Measurements from ENCODE around the gene KIAA1217.

The KIAA1217 gene

DNA sequence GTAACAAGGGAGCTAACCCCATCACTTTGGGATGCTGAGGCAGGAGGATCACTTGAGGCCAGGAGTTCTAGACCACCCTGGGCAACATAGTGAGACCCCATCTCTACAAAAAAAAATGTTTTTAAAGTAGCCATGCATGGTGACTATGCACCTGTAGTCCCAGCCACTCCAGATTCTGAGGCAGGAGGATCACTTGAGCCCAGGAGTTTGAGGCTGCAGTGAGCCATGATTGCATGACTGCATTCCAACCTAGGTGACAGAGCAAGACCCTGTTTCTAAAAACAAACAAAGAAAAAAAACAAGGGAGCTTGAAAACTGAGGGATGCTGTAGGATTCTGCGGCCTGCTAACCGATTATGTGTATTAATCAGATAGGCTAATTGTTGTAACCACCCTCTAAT is 4.9 kb downstream of the KIAA1217 start:
- Histone ChIP-seq H3K9me2 (replicated peaks; ENCODE audit: control insufficient read depth, low read length) (no peaks in the 10 kb centered on the region), H3K4me3 (ENCODE audit: low read length) (no peak overlapping the region), H3K4me2 (ENCODE audit: low read length) (no peak overlapping the region), H3K9me3 (ENCODE audit: control insufficient read depth, insufficient read depth, low read length) (no peaks in the 10 kb centered on the region), H3K27me3 (ENCODE audit: control insufficient read depth, low read length) (peaks cover 10% of the 10 kb centered on the region), H3F3A (ENCODE audit: control insufficient read depth, insufficient read depth) (no peaks in the 10 kb centered on the region), H3K79me2 (ENCODE audit: control insufficient read depth, low read length) (no peaks in the 10 kb centered on the region), H3K36me3 (ENCODE audit: control insufficient read depth, low read length) (no peaks in the 10 kb centered on the region), H3K4me1 (ENCODE audit: control insufficient read depth, low read length) (peaks cover 10% of the 10 kb centered on the region), H3K27ac (ENCODE audit: low read depth, low read length) (no peak overlapping the region), H4K20me1 (ENCODE audit: control insufficient read depth, insufficient read depth, low read depth, low read length) (no peaks in the 10 kb centered on the region)
- no peak for TF ChIP-seq EZH2phosphoT487 (IDR thresholded peaks at IDR 0.05; ENCODE audit: borderline replicate concordance, low read length)
- TF ChIP-seq, protein P1, sequence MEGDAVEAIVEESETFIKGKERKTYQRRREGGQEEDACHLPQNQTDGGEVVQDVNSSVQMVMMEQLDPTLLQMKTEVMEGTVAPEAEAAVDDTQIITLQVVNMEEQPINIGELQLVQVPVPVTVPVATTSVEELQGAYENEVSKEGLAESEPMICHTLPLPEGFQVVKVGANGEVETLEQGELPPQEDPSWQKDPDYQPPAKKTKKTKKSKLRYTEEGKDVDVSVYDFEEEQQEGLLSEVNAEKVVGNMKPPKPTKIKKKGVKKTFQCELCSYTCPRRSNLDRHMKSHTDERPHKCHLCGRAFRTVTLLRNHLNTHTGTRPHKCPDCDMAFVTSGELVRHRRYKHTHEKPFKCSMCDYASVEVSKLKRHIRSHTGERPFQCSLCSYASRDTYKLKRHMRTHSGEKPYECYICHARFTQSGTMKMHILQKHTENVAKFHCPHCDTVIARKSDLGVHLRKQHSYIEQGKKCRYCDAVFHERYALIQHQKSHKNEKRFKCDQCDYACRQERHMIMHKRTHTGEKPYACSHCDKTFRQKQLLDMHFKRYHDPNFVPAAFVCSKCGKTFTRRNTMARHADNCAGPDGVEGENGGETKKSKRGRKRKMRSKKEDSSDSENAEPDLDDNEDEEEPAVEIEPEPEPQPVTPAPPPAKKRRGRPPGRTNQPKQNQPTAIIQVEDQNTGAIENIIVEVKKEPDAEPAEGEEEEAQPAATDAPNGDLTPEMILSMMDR (IDR thresholded peaks at IDR 0.05; ENCODE audit: low read depth, low read length, poor library complexity, severe bottlenecking): no peak

- Histone ChIP-seq H3K4me1 (ENCODE audit: control insufficient read depth, low read length) (peaks cover 1% of the 10 kb centered on the region), H3K36me3 (ENCODE audit: control insufficient read depth, low read length) (no peaks in the 10 kb centered on the region), H3K4me3 (ENCODE audit: low read length) (no peak overlapping the region), H3K79me2 (ENCODE audit: control insufficient read depth, low read length) (no peaks in the 10 kb centered on the region), H3K4me2 (ENCODE audit: low read length) (no peak overlapping the region), H3K9me3 (ENCODE audit: control insufficient read depth, insufficient read depth, low read length) (no peaks in the 10 kb centered on the region), H3F3A (ENCODE audit: control insufficient read depth, insufficient read depth) (no peaks in the 10 kb centered on the region), H4K20me1 (ENCODE audit: control insufficient read depth, insufficient read depth, low read depth, low read length) (no peaks in the 10 kb centered on the region), H3K27me3 (ENCODE audit: control insufficient read depth, low read length) (peaks cover 1% of the 10 kb centered on the region), H3K27ac (ENCODE audit: low read depth, low read length) (no peak overlapping the region), H3K9me2 (replicated peaks; ENCODE audit: control insufficient read depth, low read length) (no peaks in the 10 kb centered on the region)
- no peak for TF ChIP-seq EZH2phosphoT487 (IDR thresholded peaks at IDR 0.05; ENCODE audit: borderline replicate concordance, low read length)
- TF ChIP-seq, protein P1 (IDR thresholded peaks at IDR 0.05; ENCODE audit: low read depth, low read length, poor library complexity, severe bottlenecking): no peak
Measured at GRCh38 chr10:24214762-24215161, 5.8 kb downstream of the KIAA1217 start.

GRCh38 chr10:24215196-24215595 is 6.3 kb downstream of the KIAA1217 start:
- Histone ChIP-seq H3F3A (ENCODE audit: control insufficient read depth, insufficient read depth) (no peaks in the 10 kb centered on the region), H3K4me1 (ENCODE audit: control insufficient read depth, low read length) (no peaks in the 10 kb centered on the region), H3K27ac (ENCODE audit: low read depth, low read length) (no peak overlapping the region), H3K4me2 (ENCODE audit: low read length) (no peak overlapping the region), H4K20me1 (ENCODE audit: control insufficient read depth, insufficient read depth, low read depth, low read length) (no peaks in the 10 kb centered on the region), H3K79me2 (ENCODE audit: control insufficient read depth, low read length) (no peaks in the 10 kb centered on the region), H3K4me3 (ENCODE audit: low read length) (no peak overlapping the region), H3K9me2 (replicated peaks; ENCODE audit: control insufficient read depth, low read length) (no peaks in the 10 kb centered on the region), H3K36me3 (ENCODE audit: control insufficient read depth, low read length) (no peaks in the 10 kb centered on the region), H3K9me3 (ENCODE audit: control insufficient read depth, insufficient read depth, low read length) (no peaks in the 10 kb centered on the region), H3K27me3 (ENCODE audit: control insufficient read depth, low read length) (no peaks in the 10 kb centered on the region)
- no peak for TF ChIP-seq EZH2phosphoT487 (IDR thresholded peaks at IDR 0.05; ENCODE audit: borderline replicate concordance, low read length)
- TF ChIP-seq, protein P1 (IDR thresholded peaks at IDR 0.05; ENCODE audit: low read depth, low read length, poor library complexity, severe bottlenecking): no peak

- H3K36me3 ChIP-seq (ENCODE audit: control insufficient read depth, low read length): no peaks in the 10 kb centered on the region
- no peaks in the 10 kb centered on the region for H3K9me3 ChIP-seq (ENCODE audit: control insufficient read depth, insufficient read depth, low read length)
- no peak overlapping the region for H3K27ac ChIP-seq (ENCODE audit: low read depth, low read length)
Measured at GRCh38 chr10:24215603-24216002, 6.7 kb downstream of the KIAA1217 start.

More at GRCh38 chr10:24215603-24216002, 6.7 kb downstream of the KIAA1217 start:
- Histone ChIP-seq H3K9me2 (replicated peaks; ENCODE audit: control insufficient read depth, low read length) (no peaks in the 10 kb centered on the region), H3K27me3 (ENCODE audit: control insufficient read depth, low read length) (no peaks in the 10 kb centered on the region), H4K20me1 (ENCODE audit: control insufficient read depth, insufficient read depth, low read depth, low read length) (no peaks in the 10 kb centered on the region), H3K79me2 (ENCODE audit: control insufficient read depth, low read length) (no peaks in the 10 kb centered on the region), H3K4me3 (ENCODE audit: low read length) (no peak overlapping the region), H3K4me1 (ENCODE audit: control insufficient read depth, low read length) (no peaks in the 10 kb centered on the region), H3K4me2 (ENCODE audit: low read length) (no peak overlapping the region), H3F3A (ENCODE audit: control insufficient read depth, insufficient read depth) (no peaks in the 10 kb centered on the region)
- TF ChIP-seq, protein P1 (IDR thresholded peaks at IDR 0.05; ENCODE audit: low read depth, low read length, poor library complexity, severe bottlenecking): no peak
- no peak for TF ChIP-seq EZH2phosphoT487 (IDR thresholded peaks at IDR 0.05; ENCODE audit: borderline replicate concordance, low read length)
